Spinal cord (tissue), 10 donors: ENCODE data around the gene DPF3. TPM values are rescaled to one million over a fixed set of nuclear protein-coding genes. Genes with fewer than 3 reads are reported as not detected.

Source experiments
- DNase-seq, 6 donors: peaks; one replicate each; pipeline versions ENCODE4 v3.0.0 to v3.0.0-alpha.2; 2013 to 2015; ENCODE audit warnings: low spot score in 6 of 6, low read depth in 4 of 6
- H3K27ac ChIP-seq: one replicate; pipeline ENCODE4 v1.5.1; 2013; ENCODE audit warnings: low read depth, low read length, control low read depth
- H3K27me3 ChIP-seq: one replicate; pipeline ENCODE4 v1.6.1; 2013; ENCODE audit warnings: low read length; ENCODE audit not compliant: control insufficient read depth, insufficient read depth
- H3K36me3 ChIP-seq: one replicate; pipeline ENCODE4 v1.6.1; 2013; ENCODE audit warnings: low read length; ENCODE audit not compliant: control insufficient read depth, insufficient read depth
- H3K4me1 ChIP-seq: one replicate; pipeline ENCODE4 v1.6.1; 2013; ENCODE audit warnings: low read length; ENCODE audit not compliant: control insufficient read depth, insufficient read depth
- H3K4me3 ChIP-seq: one replicate; pipeline ENCODE4 v1.5.1; 2013; ENCODE audit warnings: low read depth, low read length, control low read depth
- H3K9me3 ChIP-seq: one replicate; pipeline ENCODE4 v1.6.1; 2013; ENCODE audit warnings: low read length; ENCODE audit not compliant: control insufficient read depth, insufficient read depth
- WGBS: methylation state at CpG from one replicate; pipeline ENCODE4 v1.1.5; 2013; ENCODE audit warnings: missing lambda C conversion rate; ENCODE audit not compliant: insufficient coverage; 5-methylcytosine and 5-hydroxymethylcytosine counted together
- polyA plus RNA-seq, 2 donors: library from polyadenylated mRNA; unstranded; fragments of 120-200 nt; gene quantifications; one replicate each; pipeline ENCODE4 v1.2.1, GENCODE V29; 2013; ENCODE audit not compliant: insufficient read length in 2 of 2
- total RNA-seq, 2 donors: library from RNA; depleted of rRNA in 1 of 2; stranded (reverse); fragments of 120-200 nt in 1 of 2; fragments of >200 nt in 1 of 2; gene quantifications; one replicate each; pipeline versions ENCODE4 v1.2.3 to v1.2.4, GENCODE V29; 2013 to 2014
- donor health status: healthy.

DPF3 gene
- total and polyA plus RNA-seq, 4 donors: 9.6 to 14.5 (median 12.8) TPM

DNA sequence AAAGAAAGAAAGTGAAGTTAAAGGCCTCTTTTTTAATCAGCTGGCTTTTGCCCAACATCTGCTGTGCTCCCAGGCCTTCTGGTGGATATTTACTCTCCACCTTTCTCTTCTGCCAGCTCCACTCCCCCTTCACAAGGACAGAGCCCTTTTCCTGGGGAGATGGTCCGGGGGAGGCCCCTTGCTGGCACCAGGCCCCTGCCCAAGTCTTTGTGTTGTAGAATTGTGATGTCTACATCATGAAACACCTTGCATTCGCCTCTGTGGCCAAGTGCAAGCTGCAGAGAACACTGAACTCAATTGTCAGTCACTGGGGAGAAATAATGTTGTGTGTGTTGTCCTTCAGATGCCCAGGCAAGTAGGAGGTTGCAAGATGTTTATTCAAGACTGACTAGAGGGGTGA lies 150.3 kb downstream of the DPF3 start:
- no peak overlapping the region for H3K4me3 ChIP-seq
- no peaks in the 10 kb centered on the region for H3K36me3 ChIP-seq
- no peaks in the 10 kb centered on the region for H3K9me3 ChIP-seq
- WGBS: 60% methylated on average over 1 of the region's 2 CpGs
- H3K27ac ChIP-seq: peak overlapping the region; percentile 35
- peak in 2 of 6 donors; percentile 56 to 77 for DNase-seq
- no peaks in the 10 kb centered on the region for H3K27me3 ChIP-seq
- peaks cover 55% of the 10 kb centered on the region for H3K4me1 ChIP-seq

GRCh38 chr14:72742838-72743195 lies 151.1 kb downstream of the DPF3 start:
- no peak overlapping the region for H3K4me3 ChIP-seq
- no peak for DNase-seq
- 52% methylated on average over 10 of the region's 10 CpGs for WGBS
- no peaks in the 10 kb centered on the region for H3K36me3 ChIP-seq
- H3K27ac ChIP-seq: peak overlapping the region; percentile 35
- no peaks in the 10 kb centered on the region for H3K9me3 ChIP-seq
- no peaks in the 10 kb centered on the region for H3K27me3 ChIP-seq
- peaks cover 63% of the 10 kb centered on the region for H3K4me1 ChIP-seq

DNA sequence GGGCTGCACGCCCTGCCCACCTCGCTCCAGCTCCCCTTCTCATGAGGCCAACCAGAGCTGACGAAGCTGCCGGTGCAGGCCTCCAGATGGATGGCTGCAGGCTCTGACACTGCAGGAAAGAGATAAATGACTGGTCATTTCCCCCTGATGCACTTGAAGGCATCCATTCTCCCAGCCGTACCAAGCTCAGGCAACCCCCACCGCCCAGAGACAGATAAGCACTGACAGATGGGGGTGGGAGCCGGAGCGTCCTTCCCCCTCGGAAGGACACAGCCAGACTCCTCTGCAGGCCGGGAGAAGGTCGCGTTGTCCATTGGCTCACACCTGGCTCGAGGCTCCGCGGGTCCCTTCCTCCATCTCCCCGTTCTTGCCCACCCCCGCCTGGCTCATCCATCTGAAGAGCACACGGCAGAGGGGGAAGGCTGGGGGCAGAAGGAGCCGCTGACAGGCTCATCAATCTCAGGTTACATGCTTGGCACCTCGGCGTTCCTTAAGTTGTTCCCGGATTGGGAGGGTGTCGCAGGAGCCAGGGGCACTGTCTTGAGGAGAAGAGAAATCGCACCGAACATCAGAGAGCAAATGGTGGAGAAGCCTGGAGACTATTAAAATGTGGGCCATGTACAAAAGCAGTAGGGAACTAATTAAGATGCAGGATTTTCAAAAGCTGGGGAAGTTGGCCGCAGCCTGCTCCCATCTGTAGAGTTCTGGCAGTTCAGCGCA lies 151.6 kb downstream of the DPF3 start:
- Histone ChIP-seq H3K4me1 (peaks cover 67% of the 10 kb centered on the region), H3K9me3 (no peaks in the 10 kb centered on the region), H3K4me3 (no peak overlapping the region), H3K27ac (peak overlapping the region; percentile 47), H3K36me3 (no peaks in the 10 kb centered on the region), H3K27me3 (no peaks in the 10 kb centered on the region)
- WGBS: 22% methylated on average over 25 of the region's 27 CpGs
- DNase-seq: peak in 2 of 6 donors; percentile 71 to 74

- H3K9me3 ChIP-seq: no peaks in the 10 kb centered on the region
- peaks cover 71% of the 10 kb centered on the region for H3K4me1 ChIP-seq
- H3K36me3 ChIP-seq: no peaks in the 10 kb centered on the region
- no peak overlapping the region for H3K27ac ChIP-seq
- 79% methylated on average over 8 of the region's 8 CpGs for WGBS
- H3K4me3 ChIP-seq: no peak overlapping the region
- H3K27me3 ChIP-seq: no peaks in the 10 kb centered on the region
- no peak for DNase-seq
These were observed 152.1 kb downstream of the DPF3 start for GRCh38 chr14:72741826-72742117.

DNA sequence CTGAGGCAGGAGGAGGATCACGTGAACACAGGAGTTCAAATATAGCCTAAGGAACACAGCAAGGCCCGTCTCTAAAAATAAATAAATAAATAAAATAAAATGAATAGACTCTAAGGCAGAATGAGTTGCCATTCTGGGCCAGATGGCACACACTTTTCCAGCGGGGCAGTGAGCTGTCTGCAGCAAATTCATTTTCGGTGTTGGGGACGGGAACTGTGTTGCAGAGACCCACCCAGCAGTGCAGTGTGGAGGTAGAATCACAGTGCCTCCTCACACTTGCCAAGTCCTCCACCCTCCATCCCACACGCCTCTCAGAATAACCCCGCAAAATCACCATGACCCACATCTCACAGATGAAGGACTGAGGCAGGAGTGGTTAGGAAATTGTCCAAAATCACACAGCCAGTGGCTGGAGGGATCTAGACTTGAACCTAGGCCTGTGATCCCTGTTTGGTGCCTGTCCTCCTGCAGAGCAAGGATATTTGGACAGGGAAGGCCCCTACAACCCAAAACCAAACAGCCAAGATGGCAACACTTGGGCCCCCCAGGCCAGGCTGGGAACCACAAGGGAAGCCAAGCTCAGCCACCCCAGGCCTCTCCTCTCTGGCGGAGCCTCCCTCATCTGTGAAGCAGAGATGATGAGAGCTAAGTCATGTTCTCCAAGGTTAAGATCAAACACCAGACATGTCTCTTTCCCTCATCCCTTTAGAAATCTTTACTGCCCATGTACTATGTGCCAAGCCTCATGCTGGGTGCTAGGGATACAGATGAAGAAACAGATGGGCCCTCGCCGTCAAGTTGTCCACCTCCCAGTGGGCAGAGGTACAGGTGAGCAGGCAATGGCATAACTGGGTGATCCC lies 152.7 kb downstream of the DPF3 start:
- H3K27ac ChIP-seq: no peak overlapping the region

DNA sequence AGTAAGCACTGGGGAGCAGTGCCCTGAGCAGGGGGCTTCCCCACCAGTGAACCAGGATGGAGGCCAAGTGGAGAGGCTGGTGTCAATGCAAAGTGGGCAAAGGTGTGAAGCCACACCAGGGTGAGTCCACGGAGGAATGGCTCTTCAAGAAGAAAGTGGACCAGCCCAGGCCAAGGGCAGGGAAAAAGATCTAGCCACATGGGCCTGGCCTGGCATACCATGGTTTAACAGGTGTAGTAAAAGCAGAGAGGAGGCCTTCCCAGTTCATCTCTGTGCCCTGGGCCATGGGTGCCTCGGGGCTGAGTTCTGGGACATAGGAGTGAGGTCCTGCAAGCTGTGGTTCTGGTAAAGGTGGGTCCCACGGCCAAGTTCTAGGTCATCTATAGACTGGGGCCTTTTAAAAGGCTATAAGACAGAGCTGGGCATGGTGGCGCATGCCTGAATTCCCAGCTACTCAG lies 153.4 kb downstream of the DPF3 start:
- peaks cover 65% of the 10 kb centered on the region for H3K4me1 ChIP-seq
- WGBS: 96% methylated on average over 4 of the region's 4 CpGs
- no peaks in the 10 kb centered on the region for H3K27me3 ChIP-seq
- no peaks in the 10 kb centered on the region for H3K36me3 ChIP-seq
- no peak overlapping the region for H3K27ac ChIP-seq
- H3K4me3 ChIP-seq: no peak overlapping the region
- H3K9me3 ChIP-seq: no peaks in the 10 kb centered on the region
- DNase-seq: no peak

More for the DNA sequence above, 152.7 kb downstream of the DPF3 start:
- no peak for DNase-seq
- WGBS: 94% methylated on average over 2 of the region's 10 CpGs
- Histone ChIP-seq H3K27me3 (no peaks in the 10 kb centered on the region), H3K4me3 (no peak overlapping the region), H3K9me3 (no peaks in the 10 kb centered on the region), H3K4me1 (peaks cover 67% of the 10 kb centered on the region), H3K36me3 (no peaks in the 10 kb centered on the region)

DNA sequence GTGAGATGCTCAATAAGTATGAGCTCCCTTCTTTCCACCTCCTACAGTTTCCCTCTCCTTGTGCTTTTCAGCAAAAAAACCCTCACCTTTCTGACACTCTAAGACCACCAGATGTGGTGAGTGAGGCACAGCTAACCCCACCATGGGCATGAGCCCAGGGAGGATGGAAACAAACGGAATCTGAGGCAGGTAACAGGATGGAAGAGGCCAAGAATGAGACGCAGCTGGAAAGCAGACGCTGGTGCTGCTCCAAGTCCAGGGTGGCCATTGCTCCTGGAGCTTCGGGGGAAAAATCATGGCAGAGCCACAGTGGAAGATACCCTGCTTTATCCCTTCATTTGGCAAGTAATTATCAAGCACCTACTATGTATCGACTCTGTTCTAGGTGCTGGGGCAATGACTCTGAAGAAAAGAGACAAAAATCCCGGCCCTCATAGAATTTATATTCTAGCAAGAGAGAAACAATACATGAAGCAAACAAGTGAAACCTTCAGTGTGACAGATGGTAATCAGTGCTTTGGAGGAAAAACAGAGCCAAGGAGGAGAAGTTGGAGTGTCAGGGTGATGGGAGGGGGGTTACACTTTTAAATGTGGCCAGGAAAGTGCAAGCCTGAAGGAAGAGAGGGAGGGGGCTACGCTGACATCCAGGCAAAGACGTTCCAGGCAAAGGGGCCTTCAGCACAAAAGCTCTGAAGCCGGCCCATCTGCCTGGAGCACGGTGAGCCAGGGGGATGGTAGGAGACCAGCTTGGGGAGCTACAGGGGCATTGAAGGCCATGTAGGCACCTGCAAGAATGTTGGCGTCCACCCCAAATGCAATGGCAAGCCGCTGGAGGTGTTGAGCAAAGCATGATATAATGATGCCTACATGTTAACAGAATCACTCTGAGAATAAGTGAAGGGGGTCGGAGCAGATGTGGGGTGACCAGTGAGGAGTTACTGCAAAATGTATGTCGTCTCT lies 154.2 kb downstream of the DPF3 start:
- H3K36me3 ChIP-seq: no peaks in the 10 kb centered on the region
- no peak overlapping the region for H3K27ac ChIP-seq
- no peaks in the 10 kb centered on the region for H3K27me3 ChIP-seq
- 75% methylated on average over 12 of the region's 14 CpGs for WGBS
- DNase-seq: peak in 1 of 6 donors; percentile 51
- peaks cover 65% of the 10 kb centered on the region for H3K4me1 ChIP-seq
- no peak overlapping the region for H3K4me3 ChIP-seq
- H3K9me3 ChIP-seq: no peaks in the 10 kb centered on the region

DNA sequence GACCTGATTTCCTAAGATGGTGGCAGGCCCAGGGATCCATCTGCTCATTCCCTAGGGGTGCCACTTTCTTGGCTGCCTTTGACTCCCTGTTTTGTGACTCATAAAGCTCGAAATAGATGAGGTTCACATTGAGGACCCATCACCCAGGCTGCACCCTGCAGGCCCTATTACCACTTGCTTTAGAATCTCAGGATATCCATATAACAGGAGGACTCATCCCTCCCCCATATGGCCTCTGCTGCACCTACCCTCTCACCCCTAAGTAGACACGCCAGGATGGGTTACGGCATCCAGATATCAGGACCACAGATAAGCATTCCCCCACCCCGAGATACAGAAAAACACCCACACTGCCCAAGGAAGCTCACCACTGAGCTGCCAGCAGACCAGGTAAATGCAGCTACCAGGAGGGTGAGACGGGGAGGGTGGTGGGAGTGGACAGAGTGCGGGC lies 155.7 kb downstream of the DPF3 start:
- Histone ChIP-seq H3K4me3 (no peak overlapping the region), H3K36me3 (no peaks in the 10 kb centered on the region), H3K27me3 (no peaks in the 10 kb centered on the region), H3K4me1 (peaks cover 51% of the 10 kb centered on the region), H3K9me3 (no peaks in the 10 kb centered on the region), H3K27ac (no peak overlapping the region)
- peak in 2 of 6 donors; percentile 35 to 43 for DNase-seq
- 95% methylated on average over 5 of the region's 6 CpGs for WGBS

DNA sequence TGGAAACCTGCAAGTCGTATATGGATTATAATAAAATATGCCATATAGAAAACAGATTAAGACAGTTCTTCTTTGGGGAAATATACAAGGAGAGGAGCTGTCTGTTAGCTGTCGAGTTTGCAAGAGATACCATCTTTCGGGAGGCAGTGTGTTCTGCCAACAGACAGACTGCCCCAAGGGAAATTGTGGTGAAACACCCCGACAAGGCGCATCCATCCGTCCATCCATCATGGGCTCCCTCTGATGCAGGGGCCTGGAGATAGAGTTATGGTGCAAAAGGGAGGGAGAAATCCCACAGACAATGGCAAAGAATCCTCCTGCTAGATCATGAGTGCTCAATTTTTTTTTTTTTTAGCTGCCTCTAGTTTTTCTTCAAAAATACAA lies 156.3 kb downstream of the DPF3 start:
- H3K4me1 ChIP-seq: peaks cover 45% of the 10 kb centered on the region
- no peaks in the 10 kb centered on the region for H3K27me3 ChIP-seq
- H3K9me3 ChIP-seq: no peaks in the 10 kb centered on the region
- WGBS: 13% methylated on average over 2 of the region's 6 CpGs
- peak overlapping the region; percentile 29 for H3K27ac ChIP-seq
- no peak overlapping the region for H3K4me3 ChIP-seq
- no peaks in the 10 kb centered on the region for H3K36me3 ChIP-seq
- peak in 2 of 6 donors; percentile 34 to 74 for DNase-seq
